Measurements from ENCODE around the gene GRB14.

GRB14 gene

DNA sequence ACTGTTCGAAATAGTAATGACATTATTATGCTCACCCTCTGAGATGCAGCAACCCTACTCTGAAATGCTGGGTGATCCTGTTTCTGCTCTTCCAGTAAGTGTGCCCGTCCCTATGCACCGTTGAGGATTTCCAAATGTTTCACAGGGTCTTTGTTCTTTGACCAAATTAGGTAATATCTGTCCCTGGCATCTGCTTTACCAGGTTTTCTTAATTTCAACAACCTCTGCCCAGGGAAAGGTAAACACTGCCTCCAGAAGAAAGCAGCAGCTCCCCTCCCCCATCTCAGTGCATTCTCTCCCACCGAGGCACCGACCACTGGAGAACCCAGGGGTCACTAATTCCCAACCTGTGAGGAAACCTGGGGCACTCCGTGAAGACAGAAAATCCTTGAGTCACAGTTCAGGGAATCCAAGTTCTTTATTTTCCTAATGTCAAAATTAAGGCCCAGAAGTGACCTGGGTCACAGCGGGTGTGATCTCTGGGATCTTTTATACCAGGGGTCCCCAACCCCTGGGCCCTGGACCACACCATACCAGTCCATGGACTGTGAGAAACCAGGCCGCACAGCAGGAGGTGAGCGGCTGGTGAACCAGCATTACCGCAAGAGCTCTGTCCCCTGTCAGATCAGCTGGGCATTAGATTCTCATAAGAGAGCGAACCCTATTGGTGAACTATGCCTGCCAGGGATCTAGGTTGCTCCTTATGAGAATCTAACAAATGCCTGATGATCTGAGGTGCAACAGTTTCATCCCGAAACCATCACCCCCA, 1.2 kb upstream of the GRB14 start:
- H3K27ac ChIP-seq (ENCODE audit: low read length): no peak overlapping the region
- H3K4me2 ChIP-seq (ENCODE audit: low read depth, low read length): no peak overlapping the region
- no peaks in the 10 kb centered on the region for H3F3A ChIP-seq (ENCODE audit: insufficient read depth, low read length)
- no peaks in the 10 kb centered on the region for H3K36me3 ChIP-seq (replicated peaks; ENCODE audit: insufficient read depth, low read length)
- H3K79me2 ChIP-seq (ENCODE audit: low read length): no peaks in the 10 kb centered on the region
- TF ChIP-seq, protein P1, sequence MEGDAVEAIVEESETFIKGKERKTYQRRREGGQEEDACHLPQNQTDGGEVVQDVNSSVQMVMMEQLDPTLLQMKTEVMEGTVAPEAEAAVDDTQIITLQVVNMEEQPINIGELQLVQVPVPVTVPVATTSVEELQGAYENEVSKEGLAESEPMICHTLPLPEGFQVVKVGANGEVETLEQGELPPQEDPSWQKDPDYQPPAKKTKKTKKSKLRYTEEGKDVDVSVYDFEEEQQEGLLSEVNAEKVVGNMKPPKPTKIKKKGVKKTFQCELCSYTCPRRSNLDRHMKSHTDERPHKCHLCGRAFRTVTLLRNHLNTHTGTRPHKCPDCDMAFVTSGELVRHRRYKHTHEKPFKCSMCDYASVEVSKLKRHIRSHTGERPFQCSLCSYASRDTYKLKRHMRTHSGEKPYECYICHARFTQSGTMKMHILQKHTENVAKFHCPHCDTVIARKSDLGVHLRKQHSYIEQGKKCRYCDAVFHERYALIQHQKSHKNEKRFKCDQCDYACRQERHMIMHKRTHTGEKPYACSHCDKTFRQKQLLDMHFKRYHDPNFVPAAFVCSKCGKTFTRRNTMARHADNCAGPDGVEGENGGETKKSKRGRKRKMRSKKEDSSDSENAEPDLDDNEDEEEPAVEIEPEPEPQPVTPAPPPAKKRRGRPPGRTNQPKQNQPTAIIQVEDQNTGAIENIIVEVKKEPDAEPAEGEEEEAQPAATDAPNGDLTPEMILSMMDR (IDR thresholded peaks at IDR 0.05; ENCODE audit: low read length): no peak
- TF ChIP-seq EZH2 (optimal IDR thresholded peaks at IDR 0.05; ENCODE audit: low read depth, low read length) (no peak), EZH2phosphoT487 (IDR thresholded peaks at IDR 0.05; ENCODE audit: low read length) (no peak)
- no peaks in the 10 kb centered on the region for H3K9me2 ChIP-seq (replicated peaks; ENCODE audit: insufficient read depth, low read length)
- H4K20me1 ChIP-seq (ENCODE audit: insufficient read depth, low read length): no peaks in the 10 kb centered on the region
- peaks cover 5% of the 10 kb centered on the region; the same call in 1 of the 2 replicates for H3K4me1 ChIP-seq (ENCODE audit: low read length)
- no peak for DNase-seq
- H2AFZ ChIP-seq (ENCODE audit: low read length): no peak overlapping the region
- H3K4me3 ChIP-seq (ENCODE audit: low read length): no peak overlapping the region
- no peaks in the 10 kb centered on the region for H3K27me3 ChIP-seq (replicated peaks; ENCODE audit: insufficient read depth, low read length)
- no peak overlapping the region for H3K9ac ChIP-seq (ENCODE audit: low read length)
- no peaks in the 10 kb centered on the region for H3K9me3 ChIP-seq (replicated peaks; ENCODE audit: insufficient read depth, low read length)

DNA sequence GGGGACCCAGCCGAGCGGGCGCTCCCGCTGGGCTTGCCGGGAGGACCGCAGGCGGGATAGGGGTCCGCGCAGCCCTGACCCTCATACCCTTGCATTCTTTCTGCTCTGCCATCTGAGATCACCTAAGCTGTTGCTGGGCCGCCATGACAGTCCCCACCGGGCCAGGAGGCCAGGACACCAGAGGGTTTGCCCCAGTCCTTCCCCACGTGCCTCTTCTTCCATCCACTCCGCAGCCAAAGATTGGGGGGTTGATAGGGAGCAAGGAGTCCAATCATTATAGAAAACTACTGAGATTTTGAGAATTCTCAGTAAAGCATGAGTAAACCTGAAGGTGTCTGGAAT, 453 bp upstream of the GRB14 start:
- Histone ChIP-seq H3K4me1 (ENCODE audit: low read length) (peaks cover 5% of the 10 kb centered on the region; the same call in 1 of the 2 replicates), H2AFZ (ENCODE audit: low read length) (peak overlapping the region; percentile 57; the same call in 1 of the 2 replicates), H4K20me1 (ENCODE audit: insufficient read depth, low read length) (no peaks in the 10 kb centered on the region), H3K27ac (ENCODE audit: low read length) (no peak overlapping the region), H3F3A (ENCODE audit: insufficient read depth, low read length) (no peaks in the 10 kb centered on the region), H3K36me3 (replicated peaks; ENCODE audit: insufficient read depth, low read length) (no peaks in the 10 kb centered on the region), H3K27me3 (replicated peaks; ENCODE audit: insufficient read depth, low read length) (no peaks in the 10 kb centered on the region), H3K9me3 (replicated peaks; ENCODE audit: insufficient read depth, low read length) (no peaks in the 10 kb centered on the region), H3K4me3 (ENCODE audit: low read length) (peak overlapping the region; percentile 27; the same call in 1 of the 2 replicates), H3K9me2 (replicated peaks; ENCODE audit: insufficient read depth, low read length) (no peaks in the 10 kb centered on the region), H3K4me2 (ENCODE audit: low read depth, low read length) (peak overlapping the region; percentile 30; the same call in 1 of the 2 replicates), H3K9ac (ENCODE audit: low read length) (no peak overlapping the region), H3K79me2 (ENCODE audit: low read length) (no peaks in the 10 kb centered on the region)
- DNase-seq: no peak
- TF ChIP-seq, protein P1 (IDR thresholded peaks at IDR 0.05; ENCODE audit: low read length): no peak
- TF ChIP-seq EZH2phosphoT487 (IDR thresholded peaks at IDR 0.05; ENCODE audit: low read length): no peak
- TF ChIP-seq EZH2 (optimal IDR thresholded peaks at IDR 0.05; ENCODE audit: low read depth, low read length): no peak

DNA sequence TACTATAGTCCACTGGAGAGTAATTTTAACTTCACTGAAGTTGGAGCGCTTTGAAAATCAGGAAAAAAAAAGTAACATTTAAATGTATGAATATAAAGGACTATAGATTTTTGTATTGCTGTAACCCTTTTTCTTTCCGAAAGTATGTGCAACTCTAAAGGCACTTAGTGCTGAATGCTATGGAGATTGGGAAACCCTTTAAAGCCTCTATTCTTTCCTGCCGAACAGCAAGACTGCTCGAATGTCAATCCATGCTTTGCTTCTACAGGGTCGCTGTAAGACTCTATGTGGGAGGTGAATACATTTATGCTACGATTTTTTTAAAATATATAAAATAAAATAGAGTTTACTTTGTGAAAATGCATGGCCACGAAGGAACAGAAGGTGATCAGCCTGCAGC, 825 bp downstream of the GRB14 start:
- H2AFZ ChIP-seq (ENCODE audit: low read length): peak overlapping the region; percentile 69; the same call in 1 of the 2 replicates
- no peaks in the 10 kb centered on the region for H4K20me1 ChIP-seq (ENCODE audit: insufficient read depth, low read length)
- H3K36me3 ChIP-seq (replicated peaks; ENCODE audit: insufficient read depth, low read length): no peaks in the 10 kb centered on the region
- peaks cover 5% of the 10 kb centered on the region; the same call in 1 of the 2 replicates for H3K4me1 ChIP-seq (ENCODE audit: low read length)
- no peak for DNase-seq
- H3K9me2 ChIP-seq (replicated peaks; ENCODE audit: insufficient read depth, low read length): no peaks in the 10 kb centered on the region
- H3K27ac ChIP-seq (ENCODE audit: low read length): no peak overlapping the region
- peak overlapping the region; percentile 59; the same call in 1 of the 2 replicates for H3K9ac ChIP-seq (ENCODE audit: low read length)
- no peaks in the 10 kb centered on the region for H3F3A ChIP-seq (ENCODE audit: insufficient read depth, low read length)
- H3K4me2 ChIP-seq (ENCODE audit: low read depth, low read length): peak overlapping the region; percentile 61
- TF ChIP-seq, protein P1 (IDR thresholded peaks at IDR 0.05; ENCODE audit: low read length): no peak
- TF ChIP-seq EZH2 (optimal IDR thresholded peaks at IDR 0.05; ENCODE audit: low read depth, low read length): no peak
- TF ChIP-seq EZH2phosphoT487 (IDR thresholded peaks at IDR 0.05; ENCODE audit: low read length): no peak
- H3K79me2 ChIP-seq (ENCODE audit: low read length): no peaks in the 10 kb centered on the region
- H3K4me3 ChIP-seq (ENCODE audit: low read length): peak overlapping the region; percentile 74
- H3K9me3 ChIP-seq (replicated peaks; ENCODE audit: insufficient read depth, low read length): no peaks in the 10 kb centered on the region
- no peaks in the 10 kb centered on the region for H3K27me3 ChIP-seq (replicated peaks; ENCODE audit: insufficient read depth, low read length)

Data from MM.1S (cell line).